ENCODE results near the gene TTLL6. TPM values are rescaled to one million over a fixed set of nuclear protein-coding genes. Genes with fewer than 3 reads are reported as not detected.

Gene TTLL6
- polyA plus RNA-seq, 1 donor from 2014 or later: not detected

GRCh38 chr17:48843187-48843900, 26.3 kb upstream of the TTLL6 start:
- Histone ChIP-seq H3K36me3 (ENCODE audit: insufficient read depth, low read length) (no peaks in the 10 kb centered on the region), H3K79me2 (replicated peaks; ENCODE audit: insufficient read depth, low read length) (no peaks in the 10 kb centered on the region), H3K4me3 (ENCODE audit: low read length) (no peak overlapping the region), H3K9me2 (ENCODE audit: insufficient read depth, low read length) (no peaks in the 10 kb centered on the region), H3K27me3 (ENCODE audit: insufficient read depth, low read depth, low read length) (no peaks in the 10 kb centered on the region), H2AFZ (ENCODE audit: low read depth, low read length) (no peak overlapping the region), H4K20me1 (ENCODE audit: insufficient read depth) (no peaks in the 10 kb centered on the region), H3K27ac (ENCODE audit: low read length) (no peak overlapping the region), H3K9me3 (ENCODE audit: low read length) (no peaks in the 10 kb centered on the region), H3F3A (ENCODE audit: insufficient read depth, low read length, poor library complexity, severe bottlenecking) (no peaks in the 10 kb centered on the region), H3K9ac (ENCODE audit: low read length) (no peak overlapping the region), H3K4me2 (ENCODE audit: low read length) (no peak overlapping the region)
- TF ChIP-seq MXI1 (conservative IDR thresholded peaks at IDR 0.05; ENCODE audit: poor library complexity, severe bottlenecking) (no peak), TAF1 (IDR thresholded peaks at IDR 0.05; ENCODE audit: low read depth) (no peak), EZH2 (IDR thresholded peaks at IDR 0.05; ENCODE audit: borderline replicate concordance, insufficient read depth, low read length, poor library complexity, severe bottlenecking) (no peak), CTCF (IDR thresholded peaks at IDR 0.05; ENCODE audit: poor library complexity, severe bottlenecking) (no peak), EP300 (conservative IDR thresholded peaks at IDR 0.05; ENCODE audit: poor library complexity, severe bottlenecking) (no peak), RAD21 (conservative IDR thresholded peaks at IDR 0.05) (no peak), POLR2AphosphoS5 (IDR thresholded peaks at IDR 0.05) (no peak)

DNA sequence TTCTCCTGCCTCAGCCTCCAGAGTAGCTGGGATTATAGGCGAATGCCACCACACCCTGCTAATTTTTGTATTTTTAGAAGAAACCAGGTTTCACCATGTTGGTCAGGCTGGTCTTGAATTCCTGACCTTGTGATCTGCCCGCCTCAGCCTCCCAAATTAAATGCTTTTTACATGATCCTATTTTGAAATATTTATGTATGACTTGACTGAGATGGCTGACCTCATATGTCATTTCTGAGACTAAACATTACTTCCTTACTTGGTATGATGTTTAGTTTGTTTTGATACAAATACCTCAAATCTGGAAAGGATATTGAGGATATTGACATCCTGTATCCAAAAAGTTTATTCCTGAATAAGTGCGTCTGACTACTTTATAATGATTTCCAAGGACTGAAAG, 25.7 kb upstream of the TTLL6 start:
- H3F3A ChIP-seq (ENCODE audit: insufficient read depth, low read length, poor library complexity, severe bottlenecking): no peaks in the 10 kb centered on the region
- H3K9ac ChIP-seq (ENCODE audit: low read length): no peak overlapping the region
- H3K36me3 ChIP-seq (ENCODE audit: insufficient read depth, low read length): no peaks in the 10 kb centered on the region
- H3K4me2 ChIP-seq (ENCODE audit: low read length): no peak overlapping the region
- H4K20me1 ChIP-seq (ENCODE audit: insufficient read depth): no peaks in the 10 kb centered on the region
- TF ChIP-seq EZH2 (IDR thresholded peaks at IDR 0.05; ENCODE audit: borderline replicate concordance, insufficient read depth, low read length, poor library complexity, severe bottlenecking) (no peak), TAF1 (IDR thresholded peaks at IDR 0.05; ENCODE audit: low read depth) (no peak)
- H3K79me2 ChIP-seq (replicated peaks; ENCODE audit: insufficient read depth, low read length): no peaks in the 10 kb centered on the region
- no peak overlapping the region for H2AFZ ChIP-seq (ENCODE audit: low read depth, low read length)
- H3K27me3 ChIP-seq (ENCODE audit: insufficient read depth, low read depth, low read length): no peaks in the 10 kb centered on the region
- no peaks in the 10 kb centered on the region for H3K9me3 ChIP-seq (ENCODE audit: low read length)
- H3K9me2 ChIP-seq (ENCODE audit: insufficient read depth, low read length): no peaks in the 10 kb centered on the region
- H3K4me3 ChIP-seq (ENCODE audit: low read length): no peak overlapping the region
- no peak overlapping the region for H3K27ac ChIP-seq (ENCODE audit: low read length)

DNA sequence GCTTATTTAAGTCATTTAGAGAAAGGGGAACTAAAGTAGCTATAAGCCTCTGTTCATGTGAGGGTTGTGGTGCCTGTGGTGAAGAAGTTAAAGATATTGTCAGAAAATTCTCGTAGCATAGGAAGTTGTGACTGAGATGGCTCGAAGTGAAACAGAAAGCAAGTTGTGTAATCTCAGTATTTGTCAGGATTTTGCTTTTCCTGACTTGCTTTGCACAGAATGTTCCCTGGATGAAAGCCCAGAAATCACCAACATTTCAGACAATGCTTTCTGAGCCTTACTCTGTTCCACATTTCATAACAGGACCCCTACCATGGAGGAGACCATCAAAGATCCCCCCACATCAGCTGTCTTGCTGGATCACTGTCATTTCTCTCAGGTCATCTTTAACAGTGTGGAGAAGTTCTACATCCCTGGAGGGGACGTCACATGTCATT, 24.4 kb upstream of the TTLL6 start:
- no peaks in the 10 kb centered on the region for H4K20me1 ChIP-seq (ENCODE audit: insufficient read depth)
- H2AFZ ChIP-seq (ENCODE audit: low read depth, low read length): no peak overlapping the region
- H3K9me2 ChIP-seq (ENCODE audit: insufficient read depth, low read length): no peaks in the 10 kb centered on the region
- H3K4me2 ChIP-seq (ENCODE audit: low read length): no peak overlapping the region
- no peaks in the 10 kb centered on the region for H3F3A ChIP-seq (ENCODE audit: insufficient read depth, low read length, poor library complexity, severe bottlenecking)
- H3K27me3 ChIP-seq (ENCODE audit: insufficient read depth, low read depth, low read length): no peaks in the 10 kb centered on the region
- no peaks in the 10 kb centered on the region for H3K36me3 ChIP-seq (ENCODE audit: insufficient read depth, low read length)
- no peak overlapping the region for H3K27ac ChIP-seq (ENCODE audit: low read length)
- TF ChIP-seq EZH2 (IDR thresholded peaks at IDR 0.05; ENCODE audit: borderline replicate concordance, insufficient read depth, low read length, poor library complexity, severe bottlenecking): no peak
- TF ChIP-seq, protein P1, sequence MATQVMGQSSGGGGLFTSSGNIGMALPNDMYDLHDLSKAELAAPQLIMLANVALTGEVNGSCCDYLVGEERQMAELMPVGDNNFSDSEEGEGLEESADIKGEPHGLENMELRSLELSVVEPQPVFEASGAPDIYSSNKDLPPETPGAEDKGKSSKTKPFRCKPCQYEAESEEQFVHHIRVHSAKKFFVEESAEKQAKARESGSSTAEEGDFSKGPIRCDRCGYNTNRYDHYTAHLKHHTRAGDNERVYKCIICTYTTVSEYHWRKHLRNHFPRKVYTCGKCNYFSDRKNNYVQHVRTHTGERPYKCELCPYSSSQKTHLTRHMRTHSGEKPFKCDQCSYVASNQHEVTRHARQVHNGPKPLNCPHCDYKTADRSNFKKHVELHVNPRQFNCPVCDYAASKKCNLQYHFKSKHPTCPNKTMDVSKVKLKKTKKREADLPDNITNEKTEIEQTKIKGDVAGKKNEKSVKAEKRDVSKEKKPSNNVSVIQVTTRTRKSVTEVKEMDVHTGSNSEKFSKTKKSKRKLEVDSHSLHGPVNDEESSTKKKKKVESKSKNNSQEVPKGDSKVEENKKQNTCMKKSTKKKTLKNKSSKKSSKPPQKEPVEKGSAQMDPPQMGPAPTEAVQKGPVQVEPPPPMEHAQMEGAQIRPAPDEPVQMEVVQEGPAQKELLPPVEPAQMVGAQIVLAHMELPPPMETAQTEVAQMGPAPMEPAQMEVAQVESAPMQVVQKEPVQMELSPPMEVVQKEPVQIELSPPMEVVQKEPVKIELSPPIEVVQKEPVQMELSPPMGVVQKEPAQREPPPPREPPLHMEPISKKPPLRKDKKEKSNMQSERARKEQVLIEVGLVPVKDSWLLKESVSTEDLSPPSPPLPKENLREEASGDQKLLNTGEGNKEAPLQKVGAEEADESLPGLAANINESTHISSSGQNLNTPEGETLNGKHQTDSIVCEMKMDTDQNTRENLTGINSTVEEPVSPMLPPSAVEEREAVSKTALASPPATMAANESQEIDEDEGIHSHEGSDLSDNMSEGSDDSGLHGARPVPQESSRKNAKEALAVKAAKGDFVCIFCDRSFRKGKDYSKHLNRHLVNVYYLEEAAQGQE (IDR thresholded peaks at IDR 0.05; ENCODE audit: borderline replicate concordance): no peak
- no peak for TF ChIP-seq RAD21 (conservative IDR thresholded peaks at IDR 0.05)
- no peak for TF ChIP-seq MXI1 (conservative IDR thresholded peaks at IDR 0.05; ENCODE audit: poor library complexity, severe bottlenecking)
- TF ChIP-seq CTCF (IDR thresholded peaks at IDR 0.05; ENCODE audit: poor library complexity, severe bottlenecking): no peak
- no peak for TF ChIP-seq POLR2AphosphoS5 (IDR thresholded peaks at IDR 0.05)
- no peak for TF ChIP-seq TAF1 (IDR thresholded peaks at IDR 0.05; ENCODE audit: low read depth)
- TF ChIP-seq SMC3 (conservative IDR thresholded peaks at IDR 0.05; ENCODE audit: poor library complexity): no peak
- TF ChIP-seq EP300 (conservative IDR thresholded peaks at IDR 0.05; ENCODE audit: poor library complexity, severe bottlenecking): no peak
- no peak overlapping the region for H3K9ac ChIP-seq (ENCODE audit: low read length)
- H3K79me2 ChIP-seq (replicated peaks; ENCODE audit: insufficient read depth, low read length): no peaks in the 10 kb centered on the region
- no peaks in the 10 kb centered on the region for H3K9me3 ChIP-seq (ENCODE audit: low read length)
- no peak overlapping the region for H3K4me3 ChIP-seq (ENCODE audit: low read length)
